ENCODE measurements around the gene CDCA5.
A peak's percentile ranks its signal among the peaks of the same experiment; 100 is the strongest.

CDCA5 gene

DNA sequence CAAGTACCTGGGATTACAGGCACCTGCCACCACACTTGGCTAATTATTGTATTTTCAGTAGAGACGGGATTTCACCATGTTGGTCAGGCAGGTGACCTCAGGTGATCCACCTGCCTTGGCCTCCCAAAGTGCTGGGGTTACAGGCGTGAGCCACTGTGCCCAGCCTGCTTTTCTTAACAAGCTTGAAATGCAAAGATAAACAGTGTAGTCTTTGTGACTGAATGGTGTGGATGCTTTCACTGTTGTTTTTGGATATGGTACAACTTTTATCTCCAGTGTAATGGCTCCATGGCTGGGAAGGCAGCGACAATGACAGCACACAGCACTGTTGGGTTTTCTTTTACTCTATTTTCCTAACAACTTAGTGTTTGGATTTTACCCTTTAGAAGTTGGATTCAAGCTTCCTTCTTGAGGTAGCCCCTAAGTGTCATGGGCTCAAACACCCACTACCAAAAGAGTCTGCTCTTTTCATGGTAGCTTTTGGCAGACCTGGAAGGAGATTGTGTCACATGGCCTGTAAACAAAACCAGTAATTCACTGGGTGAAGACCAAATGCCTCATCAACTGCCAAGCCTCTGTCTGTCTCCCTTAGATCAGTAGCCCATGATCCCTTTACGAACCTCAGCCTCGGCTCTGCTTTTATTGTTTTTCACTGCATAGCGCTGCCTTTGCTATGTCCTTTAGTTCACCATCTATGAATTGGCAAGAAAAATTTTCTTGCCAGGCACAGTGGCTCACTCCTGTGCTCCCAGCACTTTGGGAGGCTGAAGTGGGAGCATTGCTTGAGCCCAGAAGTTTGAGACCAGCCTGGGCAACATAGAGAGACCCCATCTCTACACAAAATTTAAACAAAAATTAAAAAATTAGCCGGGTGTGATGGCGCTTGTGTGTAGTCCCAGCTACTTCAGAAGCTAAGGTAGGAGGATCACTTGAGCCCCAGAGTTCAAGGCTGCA lies 18.6 kb upstream of the CDCA5 start:
- no peak overlapping the region for H3K4me3 ChIP-seq (ENCODE audit: low read depth, low read length)
- no peak for TF ChIP-seq CTCF (IDR thresholded peaks at IDR 0.05; ENCODE audit: low read depth, low read length, missing control alignments)
- DNase-seq (ENCODE audit: low read depth): no peak

- no peak for DNase-seq (ENCODE audit: low read depth)
- no peak overlapping the region for H3K4me3 ChIP-seq (ENCODE audit: low read depth, low read length)
- TF ChIP-seq CTCF (IDR thresholded peaks at IDR 0.05; ENCODE audit: low read depth, low read length, missing control alignments): peak; percentile 11
Observed at GRCh38 chr11:65100674-65101350, 17.0 kb upstream of the CDCA5 start.

GRCh38 chr11:65096926-65097325 lies 13.1 kb upstream of the CDCA5 start:
- H3K4me3 ChIP-seq (ENCODE audit: low read depth, low read length): peak overlapping the region; percentile 73
- no peak for DNase-seq (ENCODE audit: low read depth)
- TF ChIP-seq CTCF (IDR thresholded peaks at IDR 0.05; ENCODE audit: low read depth, low read length, missing control alignments): no peak

DNA sequence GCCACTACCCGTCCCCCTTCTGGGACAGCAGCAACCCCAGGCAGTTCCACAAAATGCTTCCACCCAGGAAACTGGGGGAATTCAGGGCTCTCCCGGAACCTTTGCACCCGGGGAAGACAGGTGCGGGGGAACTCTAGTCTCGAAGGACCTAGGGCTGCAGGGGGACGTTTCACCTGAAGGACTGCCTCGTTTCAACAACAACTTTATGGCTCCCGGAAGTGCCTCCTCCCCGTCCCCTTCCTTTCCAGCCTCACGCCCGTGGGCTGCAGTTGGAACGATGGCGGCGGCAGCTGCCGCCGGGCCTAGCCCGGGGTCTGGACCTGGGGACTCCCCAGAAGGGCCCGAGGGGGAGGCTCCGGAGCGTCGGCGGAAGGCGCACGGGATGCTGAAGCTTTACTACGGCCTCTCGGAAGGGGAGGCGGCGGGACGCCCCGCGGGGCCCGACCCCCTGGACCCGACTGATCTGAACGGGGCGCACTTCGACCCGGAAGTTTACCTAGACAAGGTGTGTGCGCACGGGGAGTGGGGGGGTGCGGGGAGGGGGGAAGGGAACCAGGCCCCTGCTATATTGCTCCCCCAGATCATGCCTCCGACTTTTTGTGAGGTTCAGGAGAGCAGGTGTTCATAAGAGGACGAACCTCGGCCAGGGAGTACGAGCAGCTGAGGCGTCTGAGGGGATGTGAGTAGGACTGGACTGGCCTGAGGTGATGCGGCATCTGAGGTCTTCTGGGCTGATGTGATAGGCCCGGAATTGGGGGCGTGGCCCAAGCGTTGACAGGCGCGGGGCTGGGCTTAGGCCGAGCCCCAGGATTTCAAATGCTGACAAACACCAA lies 12.3 kb upstream of the CDCA5 start, which contains the start of gene VPS51:
Gene VPS51 (plus strand): TSS at position 241 of the 833 bp plus-strand sequence. CDS start 37 bp downstream, at position 278.
- peak within 1 kb of the TSS; percentile 73 for H3K4me3 ChIP-seq (ENCODE audit: low read depth, low read length)
- no peak for TF ChIP-seq CTCF (IDR thresholded peaks at IDR 0.05; ENCODE audit: low read depth, low read length, missing control alignments)
- DNase-seq (ENCODE audit: low read depth): peak; percentile 89

DNA sequence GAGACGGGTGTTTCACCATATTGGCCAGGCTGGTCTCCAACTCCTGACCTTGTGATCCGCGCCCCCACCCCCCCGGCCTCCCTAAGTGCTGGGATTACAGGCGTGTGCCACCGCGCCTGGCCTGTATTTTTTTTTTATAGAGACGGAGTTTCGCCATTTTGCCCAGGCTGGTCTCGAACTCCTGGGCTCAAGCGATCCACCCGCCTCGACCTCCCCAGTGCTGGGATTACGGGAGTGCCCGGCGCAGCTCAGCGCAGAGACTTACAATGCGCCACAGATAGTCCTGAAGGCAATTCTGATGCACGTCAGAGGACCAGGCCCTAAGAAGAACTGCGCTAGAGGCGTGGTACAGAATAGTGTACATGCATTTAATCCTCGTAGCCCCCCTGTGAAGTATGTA lies 11.6 kb upstream of the CDCA5 start:
- no peak for DNase-seq (ENCODE audit: low read depth)
- TF ChIP-seq CTCF (IDR thresholded peaks at IDR 0.05; ENCODE audit: low read depth, low read length, missing control alignments): no peak
- H3K4me3 ChIP-seq (ENCODE audit: low read depth, low read length): peak overlapping the region; percentile 73; the same call in 1 of the 2 replicates

DNA sequence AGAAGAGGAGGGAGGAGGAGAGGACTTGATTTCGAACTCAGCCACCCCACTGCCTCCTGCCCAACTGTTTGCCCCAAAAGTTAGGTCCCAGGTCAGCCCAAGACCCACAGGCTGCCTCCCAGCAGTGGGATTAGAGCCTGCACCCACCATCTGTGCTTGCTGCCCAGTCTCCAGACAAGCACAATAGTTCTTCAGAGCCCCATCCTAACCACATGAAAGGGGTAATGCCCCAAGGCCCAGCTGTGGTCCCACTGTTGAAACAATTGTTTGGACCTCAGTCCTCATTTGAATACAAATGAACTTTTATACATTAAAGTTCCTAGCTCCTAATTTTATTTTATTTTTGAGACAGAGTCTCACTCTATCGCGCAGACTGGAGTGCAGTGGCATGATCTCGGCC lies 6.8 kb upstream of the CDCA5 start:
- DNase-seq (ENCODE audit: low read depth): no peak
- H3K4me3 ChIP-seq (ENCODE audit: low read depth, low read length): no peak overlapping the region
- TF ChIP-seq CTCF (IDR thresholded peaks at IDR 0.05; ENCODE audit: low read depth, low read length, missing control alignments): no peak
